Mammary epithelial cell (primary cell): Measurements from ENCODE around the gene ACP4.

Experiments
- EZH2 ChIP-seq: IDR thresholded peaks from 2 replicates; pipeline ENCODE4 v1.6.1; 2012; ENCODE audit warnings: low read length, inconsistent platforms, borderline replicate concordance
- TF ChIP-seq, protein P1 (sequence below), 2 donors: IDR thresholded peaks in 1 of 2; conservative IDR thresholded peaks in 1 of 2; 2 replicates each; pipeline ENCODE4 v1.5.1; 2011 to 2012; ENCODE audit warnings: inconsistent platforms in 2 of 2, low read length in 2 of 2, mild to moderate bottlenecking in 2 of 2, control low read depth in 1 of 2, low read depth in 1 of 2; ENCODE audit not compliant: insufficient read depth in 1 of 2; ENCODE audit errors: extremely low read depth in 1 of 2

DNA sequence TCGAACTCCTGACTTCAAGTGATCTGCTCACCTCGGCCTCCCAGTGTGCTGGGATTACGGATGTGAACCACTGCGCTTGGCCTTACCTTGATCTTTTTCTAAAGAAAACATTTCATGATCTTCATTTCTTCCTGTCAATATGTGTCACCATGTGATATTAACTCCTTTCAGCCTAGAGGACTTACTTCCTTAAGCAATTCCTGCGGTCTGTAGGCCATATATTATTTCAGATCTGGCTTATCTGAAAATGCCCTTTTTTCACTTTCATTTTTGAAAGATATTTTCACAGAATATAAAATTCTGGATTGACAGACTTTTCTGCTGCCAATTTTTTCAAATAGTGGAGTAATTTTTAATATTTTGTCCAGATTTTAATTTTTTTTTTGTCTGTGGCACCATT, 21.9 kb upstream of the ACP4 start:
- TF ChIP-seq EZH2, result no peak
- TF ChIP-seq, protein P1, sequence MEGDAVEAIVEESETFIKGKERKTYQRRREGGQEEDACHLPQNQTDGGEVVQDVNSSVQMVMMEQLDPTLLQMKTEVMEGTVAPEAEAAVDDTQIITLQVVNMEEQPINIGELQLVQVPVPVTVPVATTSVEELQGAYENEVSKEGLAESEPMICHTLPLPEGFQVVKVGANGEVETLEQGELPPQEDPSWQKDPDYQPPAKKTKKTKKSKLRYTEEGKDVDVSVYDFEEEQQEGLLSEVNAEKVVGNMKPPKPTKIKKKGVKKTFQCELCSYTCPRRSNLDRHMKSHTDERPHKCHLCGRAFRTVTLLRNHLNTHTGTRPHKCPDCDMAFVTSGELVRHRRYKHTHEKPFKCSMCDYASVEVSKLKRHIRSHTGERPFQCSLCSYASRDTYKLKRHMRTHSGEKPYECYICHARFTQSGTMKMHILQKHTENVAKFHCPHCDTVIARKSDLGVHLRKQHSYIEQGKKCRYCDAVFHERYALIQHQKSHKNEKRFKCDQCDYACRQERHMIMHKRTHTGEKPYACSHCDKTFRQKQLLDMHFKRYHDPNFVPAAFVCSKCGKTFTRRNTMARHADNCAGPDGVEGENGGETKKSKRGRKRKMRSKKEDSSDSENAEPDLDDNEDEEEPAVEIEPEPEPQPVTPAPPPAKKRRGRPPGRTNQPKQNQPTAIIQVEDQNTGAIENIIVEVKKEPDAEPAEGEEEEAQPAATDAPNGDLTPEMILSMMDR (conservative IDR thresholded peaks at IDR 0.05 in 1 of 2, IDR thresholded peaks at IDR 0.05 in 1 of 2; ENCODE audit: extremely low read depth in 1 of 2, insufficient read depth in 1 of 2, low read depth in 1 of 2, low read length in 2 of 2), result no peak
